Esophagus muscularis mucosa (tissue), 3 donors: ENCODE measurements around the gene TRIM27.

Experiments
- CTCF ChIP-seq, 3 experiments: fragments of 200-600 bp in 2 of 3; fragments of 450-650 bp in 1 of 3; sonication (generic) in 2 of 3; IDR thresholded peaks; one replicate each; pipeline ENCODE4 v1.5.1; 2017 to 2019; ENCODE audit warnings: antibody characterized with exemption in 3 of 3, mild to moderate bottlenecking in 2 of 3, moderate library complexity in 1 of 3
- POLR2AphosphoS5 ChIP-seq, 2 donors: sonication (generic); formaldehyde crosslinking; IDR thresholded peaks; one replicate each; pipeline ENCODE4 v1.6.1; 2017; ENCODE audit warnings: antibody characterized with exemption in 2 of 2

- no peak for TF ChIP-seq CTCF (IDR thresholded peaks at IDR 0.05)
- TF ChIP-seq POLR2AphosphoS5 (IDR thresholded peaks at IDR 0.05), result no peak
Measured at GRCh38 chr6:28965706-28966105, 41.9 kb upstream of the TRIM27 start.
